ENCODE results near the gene AURKAIP1. TPM values are rescaled to one million over a fixed set of nuclear protein-coding genes. Genes with fewer than 3 reads are reported as not detected.

AURKAIP1 gene
- total RNA-seq, 1 experiment from 2014 or later: 164 TPM

DNA sequence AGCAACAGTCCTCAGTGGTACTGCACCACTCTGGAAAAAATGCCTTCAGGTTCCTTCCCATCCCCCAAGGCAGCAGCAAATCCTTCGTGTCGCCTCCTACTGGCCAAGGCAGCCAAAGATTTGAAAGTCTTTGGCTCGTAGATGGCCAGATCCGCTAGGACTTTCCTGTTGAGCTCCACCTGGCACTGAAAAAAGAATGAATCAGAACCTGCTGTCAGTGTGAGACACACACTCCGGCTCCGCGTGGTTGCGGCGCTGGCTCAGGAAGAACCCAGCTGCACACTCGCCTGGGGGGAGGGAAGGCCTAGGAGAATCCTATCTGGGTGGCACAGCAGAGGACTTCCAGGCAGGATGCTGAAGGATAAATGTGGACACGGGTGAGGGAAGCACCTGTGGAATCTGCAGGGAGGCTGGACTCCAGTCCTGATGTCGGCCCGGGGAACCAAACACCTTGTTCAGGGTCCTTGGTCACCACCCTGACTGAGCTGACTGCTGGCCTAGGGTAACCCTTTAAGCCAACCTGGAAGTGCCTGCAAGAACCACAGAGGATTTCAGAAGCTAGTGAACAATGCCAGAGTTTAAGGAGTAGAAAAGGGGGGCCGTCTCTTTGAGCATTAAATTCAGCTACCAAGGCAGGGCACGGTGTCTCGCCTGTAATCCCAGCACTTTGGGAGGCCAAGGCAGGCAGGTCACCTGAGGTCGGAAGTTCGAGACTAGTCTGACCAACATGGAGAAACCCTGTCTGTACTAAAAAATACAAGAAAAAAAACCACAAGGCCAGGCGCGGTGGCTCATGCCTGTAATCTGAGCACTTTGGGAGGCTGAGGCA lies 27.3 kb upstream of the AURKAIP1 start:
- Histone ChIP-seq H2AFZ (no peak overlapping the region), H3K4me1 (replicated peaks; ENCODE audit: insufficient read depth) (peaks cover 33% of the 10 kb centered on the region), H3K4me2 (no peak overlapping the region), H3K36me3 (ENCODE audit: low read depth) (peaks cover 34% of the 10 kb centered on the region), H3K9me3 (ENCODE audit: insufficient read depth, low read depth) (no peaks in the 10 kb centered on the region), H3K79me2 (ENCODE audit: low read depth) (peaks cover 71% of the 10 kb centered on the region), H3K9me2 (ENCODE audit: insufficient read depth) (no peaks in the 10 kb centered on the region), H3K4me3 (no peak overlapping the region), H3K27ac (no peak overlapping the region), H3F3A (ENCODE audit: insufficient read depth, low read depth) (peaks cover 52% of the 10 kb centered on the region), H4K20me1 (ENCODE audit: insufficient read depth) (peaks cover 4% of the 10 kb centered on the region; the same call in 1 of the 2 replicates), H3K27me3 (ENCODE audit: insufficient read depth, low read depth) (no peaks in the 10 kb centered on the region)
- BruUV-seq (replicated peaks): no TSS peak
- DNase-seq: peak; percentile 25 to 39
- TF ChIP-seq CTCF (conservative IDR thresholded peaks at IDR 0.05) (peak; percentile 59), EZH2 (IDR thresholded peaks at IDR 0.05; ENCODE audit: low read depth) (no peak)
- intact Hi-C loops (cut with micrococcal nuclease; ENCODE audit: unreplicated experiment): no loop called here
- ChIA-PET POLR2A (ENCODE audit: unreplicated experiment) (interaction anchor here (0.6 to 1.0 kb wide), 2 partner anchors 27 to 28 kb away, joined by 3 to 9 read pairs; no protein-coding TSS in a partner anchor), CTCF (no interaction called here)

DNA sequence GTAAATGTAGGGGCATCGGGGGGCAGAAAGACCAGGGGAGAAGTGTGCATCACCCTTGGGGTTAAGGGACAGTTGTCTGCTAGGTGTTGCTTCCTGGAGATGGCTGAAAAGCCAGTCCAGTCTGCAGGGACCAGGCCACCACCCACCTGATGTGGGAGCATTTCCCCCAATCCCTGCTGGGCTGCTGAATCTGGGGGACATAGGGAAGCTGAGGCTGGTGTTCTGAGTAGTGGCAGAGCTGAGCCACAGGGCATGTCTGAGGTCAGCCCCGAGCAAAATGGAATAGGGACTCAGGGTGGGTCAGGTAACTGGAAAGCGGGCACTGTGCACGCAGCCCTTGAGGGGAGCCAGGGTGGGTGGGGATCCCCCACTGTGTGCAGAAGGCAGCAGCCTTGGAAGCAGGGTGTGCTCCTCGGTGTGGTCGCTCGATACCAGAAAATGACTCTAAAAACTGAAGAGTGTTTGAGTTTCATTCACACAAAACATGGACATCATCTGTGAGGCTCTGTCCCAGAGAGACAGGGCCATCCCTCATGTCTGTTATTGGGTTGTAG lies 26.5 kb upstream of the AURKAIP1 start:
- POLR2A ChIA-PET (ENCODE audit: unreplicated experiment): interaction anchor here (0.6 kb wide), 1 partner anchor 28 kb away, joined by 3 read pairs; no protein-coding TSS in a partner anchor
- Histone ChIP-seq H3K4me3 (no peak overlapping the region), H3K9me2 (ENCODE audit: insufficient read depth) (no peaks in the 10 kb centered on the region), H3F3A (ENCODE audit: insufficient read depth, low read depth) (peaks cover 58% of the 10 kb centered on the region), H4K20me1 (ENCODE audit: insufficient read depth) (peaks cover 4% of the 10 kb centered on the region; the same call in 1 of the 2 replicates), H3K4me2 (no peak overlapping the region), H2AFZ (no peak overlapping the region), H3K79me2 (ENCODE audit: low read depth) (peaks cover 71% of the 10 kb centered on the region), H3K36me3 (ENCODE audit: low read depth) (peaks cover 37% of the 10 kb centered on the region), H3K4me1 (replicated peaks; ENCODE audit: insufficient read depth) (peaks cover 36% of the 10 kb centered on the region), H3K27me3 (ENCODE audit: insufficient read depth, low read depth) (no peaks in the 10 kb centered on the region), H3K9me3 (ENCODE audit: insufficient read depth, low read depth) (no peaks in the 10 kb centered on the region), H3K27ac (no peak overlapping the region)
- intact Hi-C loops (cut with micrococcal nuclease; ENCODE audit: unreplicated experiment): no loop called here
- no peak for DNase-seq
- CTCF ChIA-PET: no interaction called here
- TF ChIP-seq EZH2 (IDR thresholded peaks at IDR 0.05; ENCODE audit: low read depth) (no peak), CTCF (conservative IDR thresholded peaks at IDR 0.05) (no peak)
- no TSS peak for BruUV-seq (replicated peaks)

GRCh38 chr1:1400576-1401456 lies 25.8 kb upstream of the AURKAIP1 start:
- POLR2A ChIA-PET (ENCODE audit: unreplicated experiment): no interaction called here
- intact Hi-C loops (cut with micrococcal nuclease; ENCODE audit: unreplicated experiment): no loop called here
- TF ChIP-seq EZH2 (IDR thresholded peaks at IDR 0.05; ENCODE audit: low read depth): no peak
- no peak for TF ChIP-seq CTCF (conservative IDR thresholded peaks at IDR 0.05)
- H2AFZ ChIP-seq: no peak overlapping the region
- no peak for DNase-seq
- no peaks in the 10 kb centered on the region for H3K27me3 ChIP-seq (ENCODE audit: insufficient read depth, low read depth)
- CTCF ChIA-PET: no interaction called here
- TSS peak; percentile 58 for BruUV-seq (replicated peaks)
- no peaks in the 10 kb centered on the region for H3K9me2 ChIP-seq (ENCODE audit: insufficient read depth)
- peaks cover 62% of the 10 kb centered on the region for H3F3A ChIP-seq (ENCODE audit: insufficient read depth, low read depth)
- peaks cover 69% of the 10 kb centered on the region for H3K79me2 ChIP-seq (ENCODE audit: low read depth)
- peaks cover 4% of the 10 kb centered on the region for H4K20me1 ChIP-seq (ENCODE audit: insufficient read depth)
- H3K36me3 ChIP-seq (ENCODE audit: low read depth): peaks cover 36% of the 10 kb centered on the region
- H3K27ac ChIP-seq: no peak overlapping the region
- no peaks in the 10 kb centered on the region for H3K9me3 ChIP-seq (ENCODE audit: insufficient read depth, low read depth)
- peaks cover 31% of the 10 kb centered on the region for H3K4me1 ChIP-seq (replicated peaks; ENCODE audit: insufficient read depth)
- H3K4me3 ChIP-seq: peak overlapping the region; percentile 80
- peak overlapping the region; percentile 81 for H3K4me2 ChIP-seq

Data from PC-9 (cell line).